ENCODE data around the gene DHX15.

Gene DHX15

DNA sequence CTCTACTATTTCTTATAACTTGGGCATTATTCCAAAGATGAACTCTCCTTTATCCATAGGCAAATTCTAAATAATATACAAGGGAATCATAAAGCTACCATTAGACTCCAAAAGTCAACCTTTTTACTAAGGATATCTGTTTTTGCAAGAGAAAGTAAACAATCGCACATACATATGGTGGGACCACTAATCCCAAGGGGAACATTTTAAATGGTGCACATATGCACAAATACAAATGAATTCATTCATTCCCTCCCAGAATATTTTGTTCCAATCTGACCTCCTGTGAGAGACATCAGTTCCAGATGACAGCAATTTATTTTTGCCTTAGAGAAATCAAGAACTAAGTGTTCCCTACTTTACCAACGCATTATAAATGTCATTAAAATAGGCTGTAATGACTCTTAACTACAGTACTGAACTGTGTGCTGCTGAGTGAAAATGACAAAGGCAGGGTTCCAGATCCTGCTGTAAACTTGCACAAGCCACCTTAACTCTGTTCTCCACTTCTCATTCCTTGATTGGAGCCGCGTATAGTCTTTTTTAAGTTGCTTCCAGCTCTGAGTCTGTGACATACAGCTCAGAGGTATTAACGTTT is 2.0 kb downstream of the DHX15 start:
- DNase-seq (ENCODE audit: low read depth), result no peak

DNA sequence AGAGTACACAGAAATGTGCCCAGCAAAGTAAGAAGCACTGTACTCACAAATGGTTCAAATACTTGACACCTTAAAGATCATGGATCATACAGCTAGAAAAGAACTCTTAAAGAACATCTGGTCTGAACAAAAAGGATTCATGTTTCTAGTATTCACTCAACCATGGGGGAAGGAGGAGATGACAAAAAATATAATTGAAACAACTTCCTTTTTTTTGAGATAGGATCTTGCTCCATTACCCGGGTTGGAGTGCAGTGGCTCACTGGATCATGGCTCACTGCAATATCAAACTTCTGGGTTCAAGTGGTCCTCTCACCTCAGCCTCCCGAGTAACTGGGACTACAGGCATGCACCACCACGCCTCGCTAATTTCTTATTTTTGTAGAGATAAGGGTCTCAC is 6.0 kb downstream of the DHX15 start:
- DNase-seq (ENCODE audit: low read depth), result no peak

DNA sequence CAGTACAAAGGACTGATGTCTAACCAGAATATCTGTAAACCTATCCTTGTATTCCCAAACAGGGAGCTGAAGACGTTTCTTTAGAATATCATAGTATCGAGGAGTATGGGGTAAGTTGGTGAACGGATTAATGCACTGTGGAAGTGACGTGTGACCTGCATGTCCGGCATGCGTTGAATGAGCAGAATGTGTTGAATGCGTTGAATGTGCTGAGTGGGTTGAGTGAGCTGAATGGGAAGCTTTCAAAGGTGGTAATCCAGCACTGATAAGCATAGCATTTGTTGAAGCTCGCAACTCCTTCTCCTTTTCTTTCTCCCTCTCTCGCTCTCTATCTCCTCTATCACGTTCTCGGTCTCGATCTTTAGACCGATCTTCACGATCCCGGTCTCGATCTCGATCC is 8.1 kb downstream of the DHX15 start:
- no peak for DNase-seq (ENCODE audit: low read depth)

DNA sequence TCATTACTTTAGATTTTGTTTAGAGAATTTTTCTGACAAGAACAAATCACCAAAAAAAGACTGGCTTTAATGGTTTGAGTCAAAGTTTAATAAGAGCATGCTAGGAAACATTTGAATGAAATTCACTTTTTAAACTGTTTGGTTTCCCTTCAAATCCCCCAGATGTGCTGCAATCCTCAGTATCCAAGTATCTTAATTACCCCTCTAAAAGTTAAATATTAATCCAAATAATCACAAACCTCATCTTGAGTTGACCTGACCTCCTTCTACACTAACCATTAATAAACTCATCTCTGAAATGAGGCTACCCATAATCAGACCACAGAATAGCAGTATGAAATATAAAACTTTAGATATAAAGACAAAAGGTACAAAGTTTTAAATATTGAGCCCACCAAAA is 10.1 kb downstream of the DHX15 start:
- no peak for DNase-seq (ENCODE audit: low read depth)

DNA sequence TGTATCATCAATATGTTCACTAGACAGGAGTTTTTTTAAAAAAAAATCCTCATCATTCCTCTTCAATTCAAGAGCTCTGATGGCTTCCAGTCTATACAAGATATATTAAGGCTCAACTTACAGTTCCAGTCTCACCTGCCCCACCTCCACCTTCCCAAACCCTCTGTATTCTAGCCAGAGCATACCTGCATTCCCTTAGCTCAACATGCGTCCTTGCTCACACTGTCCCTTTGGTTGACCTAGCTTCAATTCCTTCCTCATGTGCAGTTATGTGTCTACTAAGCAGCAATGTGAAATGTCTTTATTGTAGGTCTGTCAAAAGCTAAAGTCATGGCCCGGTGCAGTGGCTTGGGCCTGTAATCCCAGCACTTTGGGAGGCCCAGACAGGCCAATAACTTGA is 10.8 kb downstream of the DHX15 start:
- no peak for DNase-seq (ENCODE audit: low read depth)

DNA sequence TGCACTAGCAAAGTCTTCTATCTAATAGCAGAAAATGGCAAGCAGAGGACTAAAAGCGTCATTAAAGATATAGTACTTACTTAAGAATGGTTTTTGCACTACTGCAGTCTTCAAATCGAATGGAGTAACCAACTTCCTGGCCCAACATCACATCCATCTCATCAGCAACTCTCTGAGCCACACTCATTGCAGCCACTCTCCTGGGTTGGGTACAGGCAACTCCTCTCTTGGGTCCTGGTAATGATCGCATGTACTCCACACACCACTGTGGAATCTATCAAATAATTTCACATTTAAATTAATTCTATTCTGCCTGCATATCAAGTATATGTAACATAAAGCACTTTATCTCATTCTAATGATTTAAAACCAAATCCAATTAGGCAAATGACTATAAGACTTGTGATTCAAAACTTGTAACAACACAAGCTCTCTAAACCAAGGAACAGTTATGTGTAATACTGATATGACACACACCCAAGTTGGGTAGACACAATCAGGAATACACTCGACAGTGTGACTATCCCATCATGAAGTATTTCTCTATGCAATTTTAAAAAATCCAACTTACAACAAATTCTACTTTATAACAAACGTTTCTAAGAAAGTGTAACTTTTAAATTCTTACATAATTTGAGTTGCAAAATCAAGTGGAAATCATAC is 13.6 kb downstream of the DHX15 start:
- DNase-seq (ENCODE audit: low read depth), result no peak

DNA sequence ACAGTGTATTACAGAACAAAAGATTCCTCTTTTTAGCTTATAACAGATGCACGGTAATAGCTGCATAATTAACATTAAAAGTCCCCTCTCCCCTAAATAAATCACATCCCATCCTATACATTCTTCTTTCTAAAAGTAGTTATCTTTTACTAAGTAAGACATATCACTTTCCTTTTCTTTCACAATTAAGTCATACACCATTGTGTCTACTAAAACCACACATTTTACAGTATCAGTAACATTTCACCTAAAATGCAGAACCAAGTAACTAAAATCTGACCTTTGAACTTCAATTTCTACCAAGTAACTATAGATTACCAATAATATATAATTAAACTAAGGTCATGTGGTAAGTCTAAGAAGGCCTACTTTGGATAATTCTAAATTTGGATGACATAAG is 14.2 kb downstream of the DHX15 start:
- DNase-seq (ENCODE audit: low read depth), result no peak

DNA sequence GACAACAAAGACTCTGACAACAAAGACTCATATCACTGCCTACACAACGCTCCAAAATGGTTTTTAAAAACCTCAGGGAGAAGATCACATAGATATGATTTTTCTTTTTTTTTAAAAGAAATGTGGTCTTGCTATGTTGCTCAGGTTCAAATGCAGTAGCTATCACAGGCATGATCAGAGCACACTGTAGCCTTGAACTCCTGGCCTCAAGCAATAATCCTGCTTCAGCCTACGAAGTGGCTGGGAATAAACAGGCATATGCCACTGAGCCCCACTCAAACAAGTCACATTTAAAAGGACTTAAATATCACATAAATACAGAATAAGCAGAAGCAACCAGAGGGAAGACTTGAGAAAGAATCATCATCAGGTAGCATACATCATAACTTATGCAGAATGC is 14.7 kb downstream of the DHX15 start:
- no peak for DNase-seq (ENCODE audit: low read depth)

DNA sequence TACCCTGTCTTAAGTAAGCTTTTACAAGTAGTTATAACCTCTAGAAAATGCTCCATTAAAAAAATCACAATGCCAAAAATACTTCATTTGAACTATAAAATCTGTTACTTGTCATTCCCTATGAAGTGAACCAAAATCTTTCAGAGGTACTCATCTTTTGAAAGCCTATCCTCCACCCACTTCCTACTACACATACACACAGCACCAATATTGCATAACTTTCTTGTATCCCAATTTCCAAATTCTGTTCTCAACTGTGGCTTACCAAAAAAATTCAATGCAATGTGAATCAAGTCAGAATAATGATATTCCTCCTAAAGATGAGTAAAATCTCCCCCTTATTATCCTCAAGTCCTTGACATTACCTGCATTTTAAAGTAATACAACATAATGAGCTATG is 15.9 kb downstream of the DHX15 start:
- DNase-seq (ENCODE audit: low read depth), result no peak

DNA sequence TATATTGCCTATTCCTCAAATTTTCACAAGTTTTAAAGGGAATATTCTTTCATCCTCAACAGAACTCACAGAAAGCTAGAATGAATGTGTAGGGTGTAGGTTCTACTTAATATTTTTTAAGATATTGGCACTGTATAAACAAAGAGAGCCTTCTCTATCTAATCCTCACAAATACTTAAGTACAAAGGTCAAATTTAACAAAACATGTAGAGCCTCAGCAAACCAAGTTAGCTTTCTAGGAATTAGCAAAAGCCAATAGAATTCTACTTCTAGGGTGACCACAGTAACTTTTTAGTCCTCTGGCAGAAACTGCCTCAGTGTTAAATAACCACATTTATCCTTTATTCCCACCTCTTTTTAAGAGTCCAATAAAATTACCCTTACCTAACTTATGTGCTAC is 19.3 kb downstream of the DHX15 start:
- DNase-seq (ENCODE audit: low read depth), result no peak

DNA sequence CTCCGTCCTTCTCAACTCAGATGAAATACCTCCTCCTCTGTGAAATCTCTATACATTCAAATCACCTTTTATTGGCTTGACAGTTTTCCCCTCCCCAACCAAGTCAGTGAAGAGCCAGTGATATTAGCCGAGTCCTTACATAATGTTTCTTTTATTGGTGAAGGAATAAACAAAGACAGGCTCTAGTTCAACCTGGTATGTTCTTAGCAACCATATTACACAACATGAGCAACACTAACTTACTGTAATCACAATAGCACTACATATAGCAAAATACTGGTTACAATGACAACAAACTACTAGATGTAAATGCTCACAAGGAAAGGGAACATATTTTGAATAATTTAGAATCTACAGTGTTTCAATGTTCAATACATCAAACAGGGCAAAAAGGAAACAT is 19.9 kb downstream of the DHX15 start:
- no peak for DNase-seq (ENCODE audit: low read depth)

DNA sequence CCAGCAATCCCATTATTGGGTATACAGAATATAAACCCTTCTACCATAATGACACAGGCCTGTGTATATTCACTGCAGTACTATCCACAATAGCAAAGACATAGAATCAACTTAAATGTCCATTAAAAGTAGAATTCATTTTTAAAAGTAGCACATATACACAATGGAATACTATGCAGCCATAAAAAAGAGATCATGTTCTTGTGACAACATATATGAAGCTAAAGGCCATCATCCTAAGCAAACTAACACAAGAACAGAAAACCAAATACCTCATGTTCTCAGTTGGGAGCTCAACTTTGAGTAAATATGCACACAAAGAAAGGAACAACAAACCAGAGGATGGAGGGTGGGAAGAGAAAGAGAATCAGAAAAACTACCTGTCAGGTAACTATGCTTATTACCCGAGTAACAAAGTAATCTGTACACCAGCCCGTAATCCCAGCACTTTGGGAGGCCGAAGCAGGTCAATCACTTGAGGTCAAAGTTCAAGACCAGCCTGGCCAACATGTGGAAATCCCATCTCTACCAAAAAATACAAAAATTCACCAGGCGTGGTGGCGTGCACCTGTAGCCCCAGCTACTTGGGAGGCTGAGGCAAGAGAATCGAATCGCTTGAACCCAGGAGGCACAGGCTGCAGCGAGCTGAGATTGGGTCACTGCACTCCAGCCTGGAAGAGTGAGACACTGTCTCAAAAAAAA is 22.8 kb downstream of the DHX15 start:
- DNase-seq (ENCODE audit: low read depth), result no peak

DNA sequence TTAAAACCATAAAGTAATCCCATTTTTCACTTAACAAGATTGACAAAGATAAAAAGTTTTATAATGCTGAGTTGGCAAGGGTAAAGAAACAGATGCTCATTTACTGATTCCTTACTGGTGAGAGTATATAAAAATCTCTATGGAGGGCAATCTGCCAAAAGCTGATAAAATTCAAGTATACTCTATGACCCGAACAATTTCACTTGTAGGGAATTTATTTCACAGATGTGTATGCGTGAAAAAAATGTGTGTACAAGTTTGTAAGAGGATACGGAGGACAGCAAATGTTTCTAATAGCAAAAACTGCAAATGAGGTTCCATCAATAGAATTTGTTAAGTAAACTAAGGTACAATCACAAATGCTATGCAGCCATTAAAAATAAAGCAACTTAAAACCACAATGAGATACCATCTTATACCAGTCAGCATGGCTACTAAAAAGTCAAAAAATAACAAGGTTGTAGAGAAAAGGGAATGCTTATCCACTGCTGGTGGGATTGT is 23.4 kb downstream of the DHX15 start:
- no peak for DNase-seq (ENCODE audit: low read depth)

DNA sequence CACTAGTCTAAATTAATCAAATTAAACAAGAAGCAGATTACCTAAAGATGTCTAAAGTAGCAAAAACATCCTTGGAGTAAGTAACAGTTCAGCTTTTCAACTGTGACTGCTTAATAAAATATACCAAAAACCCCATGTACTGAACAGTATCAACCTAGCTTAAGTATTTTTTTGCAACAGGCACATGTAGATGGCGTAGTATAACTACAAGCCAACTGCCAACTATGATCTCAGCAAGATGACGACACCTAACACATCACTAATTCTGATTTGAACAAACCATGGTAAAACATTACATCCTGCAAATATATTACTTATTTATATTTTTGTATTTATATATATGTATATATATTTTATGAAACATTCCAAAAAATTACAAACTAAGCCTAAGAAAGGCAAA is 24.5 kb downstream of the DHX15 start:
- DNase-seq (ENCODE audit: low read depth), result no peak

DNA sequence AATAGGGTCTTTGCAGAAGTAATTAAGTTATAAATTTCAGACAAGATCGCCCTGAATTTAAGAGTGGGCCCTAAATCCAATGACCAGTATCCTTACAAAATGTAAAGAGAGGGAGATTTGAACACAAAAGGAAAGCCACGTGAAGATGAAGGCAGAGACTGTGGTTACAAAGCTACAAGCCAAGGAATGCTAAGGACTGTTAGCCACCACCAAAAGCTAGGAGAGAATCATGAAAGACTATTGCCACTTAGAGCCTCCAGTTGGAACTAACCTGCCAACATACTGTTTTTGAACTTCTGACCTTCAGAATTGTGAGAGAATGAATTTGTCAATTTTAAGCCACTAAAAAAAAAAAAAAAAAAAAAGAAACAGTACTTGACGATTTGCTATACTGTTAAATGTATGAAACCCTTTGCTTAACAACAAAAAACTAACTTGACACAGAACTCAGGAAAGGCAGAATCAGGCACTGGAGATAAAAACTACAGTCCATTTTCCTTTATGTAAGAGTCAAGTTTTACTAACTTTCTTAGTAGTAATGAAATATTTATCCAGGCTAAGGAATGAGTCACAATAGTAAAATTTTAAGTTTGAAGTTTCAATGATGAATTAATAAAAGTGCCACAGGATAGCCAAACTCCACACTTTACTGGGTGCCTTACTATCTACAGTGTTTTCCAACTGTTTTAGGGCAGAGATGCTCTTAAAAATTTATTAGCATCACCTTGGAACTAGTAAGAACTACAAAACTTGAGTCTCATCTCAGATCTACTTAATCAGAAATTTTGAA is 25.1 kb downstream of the DHX15 start:
- no peak for DNase-seq (ENCODE audit: low read depth)

DNA sequence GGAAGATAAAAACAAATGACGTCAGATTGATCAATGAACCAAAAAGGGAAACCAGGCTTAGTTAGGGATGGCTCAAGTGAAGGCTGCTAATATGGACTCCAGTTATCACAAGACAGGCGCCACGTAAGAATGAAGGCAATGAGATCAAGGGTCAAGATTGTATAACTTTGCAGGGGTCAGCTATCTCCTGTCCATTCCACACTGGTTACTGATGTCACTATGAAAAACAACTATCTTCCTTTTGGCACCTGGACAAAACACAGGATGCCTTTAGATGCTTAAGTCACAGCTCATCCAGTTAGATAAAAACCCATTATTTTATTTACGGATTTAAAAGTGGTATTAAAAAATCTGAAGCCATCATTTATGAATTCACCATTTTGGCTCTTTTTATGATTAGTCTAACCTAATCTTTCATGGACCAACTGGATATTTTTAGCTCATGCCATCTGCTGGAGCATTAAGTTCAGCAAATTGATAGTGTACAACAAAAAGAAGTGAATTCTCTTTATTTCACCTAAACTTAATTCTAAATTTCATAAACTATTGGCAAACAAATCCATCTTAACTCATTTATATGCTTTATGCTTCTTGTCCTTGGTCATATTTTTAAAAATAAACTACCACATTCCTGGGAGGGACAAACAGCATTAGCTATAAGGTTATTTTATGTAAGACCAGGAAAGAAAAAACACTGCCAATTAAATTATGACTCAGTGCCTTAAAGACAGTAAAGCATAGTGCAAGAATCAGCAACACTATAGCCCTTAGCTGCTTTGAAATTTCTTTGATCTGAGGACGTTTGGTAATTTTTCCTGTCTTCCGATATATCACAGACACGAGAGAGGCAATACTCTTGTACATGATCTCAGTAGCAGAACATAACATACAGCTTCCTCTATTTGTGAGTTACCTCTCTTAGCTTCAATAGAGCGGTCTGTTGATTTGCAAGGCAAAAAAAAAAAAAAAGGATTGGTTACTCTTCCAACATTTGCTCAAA is 27.0 kb downstream of the DHX15 start:
- no peak for DNase-seq (ENCODE audit: low read depth)

DNA sequence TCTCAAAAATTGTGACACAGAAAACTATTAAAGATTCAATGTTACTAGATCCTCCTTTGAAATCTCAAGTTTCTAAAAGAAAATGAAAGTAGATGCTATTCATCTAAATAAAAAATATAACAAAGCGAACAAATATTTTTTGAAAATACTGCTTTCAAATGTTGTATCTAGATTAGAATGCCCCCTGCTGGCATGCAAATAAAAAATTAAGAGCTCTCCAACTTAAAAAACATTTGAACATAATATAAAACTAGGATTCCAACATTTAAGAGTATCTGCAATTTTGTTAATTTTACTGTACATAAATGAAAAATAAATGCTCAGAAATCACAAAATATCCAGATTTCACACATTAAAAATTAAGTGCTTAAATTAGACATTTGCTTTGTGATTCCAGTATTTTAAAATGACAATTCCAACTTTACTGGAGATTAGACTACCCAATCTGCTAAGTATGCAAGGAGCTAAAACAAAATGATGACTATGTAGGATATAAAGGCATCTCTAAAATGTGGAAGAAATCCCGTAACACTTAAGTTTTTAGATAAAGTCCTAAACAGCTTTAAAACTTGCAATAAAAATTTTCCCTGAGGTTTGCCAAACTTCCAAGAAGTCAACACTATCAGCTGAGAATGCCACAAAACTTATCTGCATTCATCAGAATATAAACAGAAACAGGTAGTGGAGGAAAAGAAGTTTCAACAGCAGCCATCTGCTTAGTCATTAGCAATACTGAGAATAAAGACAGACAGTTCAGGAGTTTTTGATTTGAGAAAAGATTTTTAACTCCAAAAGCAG is 32.7 kb downstream of the DHX15 start:
- DNase-seq (ENCODE audit: low read depth), result no peak

DNA sequence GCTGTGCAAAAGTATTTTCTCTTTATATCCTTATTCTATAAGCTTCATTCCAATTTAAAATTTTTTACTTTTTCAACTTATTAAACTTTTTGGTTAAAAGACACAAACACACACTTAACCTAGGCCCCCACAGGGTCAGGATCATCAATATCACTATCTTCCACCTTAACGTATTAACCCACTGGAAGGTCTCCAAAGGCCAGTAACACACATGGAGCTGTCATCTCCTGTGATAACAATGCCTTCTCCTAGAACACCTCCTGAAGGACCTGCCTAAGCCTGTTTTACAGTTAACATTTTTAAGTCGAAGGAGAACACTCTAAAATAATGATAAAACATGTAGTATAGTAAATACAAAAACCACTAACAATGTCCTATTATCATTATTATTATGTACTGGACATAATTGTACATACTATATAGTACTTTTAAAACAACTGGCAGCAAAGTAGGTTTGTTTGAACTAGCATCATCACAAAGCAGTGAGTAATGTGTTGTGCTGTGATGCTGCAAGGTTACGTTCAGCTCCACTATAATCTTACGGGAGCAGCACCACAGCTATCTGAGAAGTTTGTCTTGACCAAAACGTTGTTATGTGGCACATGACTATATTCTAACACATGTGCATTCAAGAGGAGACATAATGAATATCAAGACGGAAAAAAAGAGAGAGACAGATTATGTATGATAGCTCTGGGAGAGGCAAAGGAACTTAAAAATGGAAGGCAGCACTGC is 33.7 kb downstream of the DHX15 start:
- no peak for DNase-seq (ENCODE audit: low read depth)

DNA sequence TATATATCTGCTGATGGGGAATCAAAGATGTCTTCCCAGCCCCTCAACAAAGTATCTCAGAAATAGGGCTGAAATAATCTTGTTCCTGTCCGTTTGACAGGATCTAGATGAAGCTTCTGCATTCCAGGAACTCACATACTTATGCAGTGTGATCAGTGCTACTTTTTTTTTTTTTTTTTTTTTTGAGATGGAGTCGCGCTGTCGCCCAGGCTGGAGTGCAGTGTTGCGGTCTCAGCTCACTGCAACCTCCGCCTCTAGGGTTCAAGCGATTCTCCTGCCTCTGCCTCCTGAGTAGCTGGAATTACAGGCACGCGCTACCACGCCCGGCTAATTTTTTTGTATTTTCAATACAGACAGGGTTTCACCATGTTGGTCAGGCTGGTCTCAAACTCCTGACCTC is 36.4 kb downstream of the DHX15 start:
- no peak for DNase-seq (ENCODE audit: low read depth)

Measured in activated T-helper 9 cell treated with anti-CD3 and anti-CD28 coated beads, Interleukin-2, amount 50 U/mL, for 16 hours (primary cell).